AG20443 (cell line): ENCODE results near the gene PDSS2.
"Not testable (repeated sequence)": the region's sequence is repeated elsewhere in the genome, so short reads cannot be mapped to it uniquely, and the experiment has no call there.

Experiments
- DNase-seq: peaks from one replicate; pipeline ENCODE4 v3.0.0; 2012; ENCODE audit warnings: low spot score, mixed read lengths

Gene PDSS2

DNA sequence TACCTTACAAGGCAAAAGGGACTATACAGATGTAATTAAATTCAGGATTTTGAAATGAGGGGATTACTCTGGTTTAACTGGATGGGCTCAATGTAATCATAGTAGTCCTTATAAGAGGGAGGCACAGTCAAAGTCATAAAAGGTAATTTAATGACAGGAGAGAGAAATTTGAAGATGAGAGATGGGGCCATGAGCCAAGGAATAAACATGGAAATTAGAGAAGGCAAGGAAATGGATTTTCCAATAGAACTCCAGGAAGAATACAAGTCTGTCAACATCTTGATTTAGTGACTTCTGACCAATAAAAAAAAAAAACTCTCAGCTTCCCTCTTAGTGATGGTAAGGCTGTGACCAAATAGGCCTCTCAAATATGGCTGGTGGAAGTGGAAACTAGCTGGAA is 242.1 kb downstream of the PDSS2 start:
- DNase-seq, result no peak

GRCh38 chr6:107216197-107216933 is 243.0 kb downstream of the PDSS2 start:
- no peak for DNase-seq

- DNase-seq, result no peak
These were observed 244.0 kb downstream of the PDSS2 start for GRCh38 chr6:107215334-107215733.

DNA sequence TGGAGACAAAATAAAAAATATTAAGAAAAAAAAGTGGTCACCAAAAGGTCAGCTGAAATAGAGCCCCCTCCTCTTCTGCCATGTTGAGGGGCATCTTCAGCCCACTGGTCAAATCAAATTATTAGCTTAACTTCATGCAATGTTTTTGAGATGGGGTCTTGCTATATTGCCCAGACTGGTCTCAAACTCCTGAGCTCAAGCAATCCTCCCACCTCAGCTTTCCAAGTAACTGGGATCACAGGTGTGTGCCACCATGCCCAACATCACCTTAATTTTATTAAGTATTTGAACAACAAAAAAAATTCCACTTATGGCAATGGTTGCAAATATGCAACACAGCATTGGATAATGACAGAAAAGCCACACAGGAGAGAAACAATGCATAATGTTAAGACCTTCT is 244.7 kb downstream of the PDSS2 start:
- DNase-seq, result no peak

DNA sequence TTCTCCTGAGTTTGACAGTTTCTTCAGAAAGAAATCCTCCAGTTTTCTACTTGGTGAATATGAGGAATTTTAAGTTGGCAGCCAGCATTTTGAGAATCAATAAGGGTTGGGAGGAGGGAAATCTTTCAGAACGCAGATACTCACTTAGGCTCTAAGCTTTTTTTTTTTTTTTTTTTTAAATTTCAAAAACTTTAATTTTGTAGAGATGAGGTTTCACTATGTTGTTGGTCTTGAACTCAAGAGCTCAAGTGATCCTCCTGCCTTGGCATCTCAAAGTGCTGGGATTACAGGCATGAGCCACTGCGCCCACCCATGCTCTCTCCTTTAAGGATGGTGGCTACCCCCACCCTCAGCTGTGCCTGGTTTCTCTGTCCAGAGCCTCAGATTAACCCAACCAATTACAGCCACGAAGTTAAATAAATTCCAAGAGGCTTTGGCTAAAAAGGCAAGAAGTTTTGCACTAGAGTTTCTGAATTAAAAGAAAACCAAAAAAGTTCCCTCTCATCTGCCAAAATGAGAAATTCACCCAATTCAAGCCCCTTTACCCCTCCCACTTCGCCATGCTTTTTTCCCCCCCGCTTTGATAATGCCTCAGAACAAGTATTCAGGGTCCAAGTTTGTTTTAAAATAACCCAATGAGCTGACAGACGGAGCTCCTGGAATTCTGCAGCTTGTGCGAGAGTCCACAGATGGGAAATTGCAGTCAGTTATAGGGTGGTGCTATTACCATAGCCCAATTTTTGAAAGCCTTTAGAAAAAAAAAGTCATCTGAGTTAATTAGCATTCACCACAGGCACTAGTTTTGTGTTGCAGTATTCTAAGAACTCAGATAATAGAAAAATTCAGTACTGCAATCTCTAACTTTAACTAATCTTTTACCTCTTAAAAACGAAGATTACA is 249.7 kb downstream of the PDSS2 start:
- no peak for DNase-seq

DNA sequence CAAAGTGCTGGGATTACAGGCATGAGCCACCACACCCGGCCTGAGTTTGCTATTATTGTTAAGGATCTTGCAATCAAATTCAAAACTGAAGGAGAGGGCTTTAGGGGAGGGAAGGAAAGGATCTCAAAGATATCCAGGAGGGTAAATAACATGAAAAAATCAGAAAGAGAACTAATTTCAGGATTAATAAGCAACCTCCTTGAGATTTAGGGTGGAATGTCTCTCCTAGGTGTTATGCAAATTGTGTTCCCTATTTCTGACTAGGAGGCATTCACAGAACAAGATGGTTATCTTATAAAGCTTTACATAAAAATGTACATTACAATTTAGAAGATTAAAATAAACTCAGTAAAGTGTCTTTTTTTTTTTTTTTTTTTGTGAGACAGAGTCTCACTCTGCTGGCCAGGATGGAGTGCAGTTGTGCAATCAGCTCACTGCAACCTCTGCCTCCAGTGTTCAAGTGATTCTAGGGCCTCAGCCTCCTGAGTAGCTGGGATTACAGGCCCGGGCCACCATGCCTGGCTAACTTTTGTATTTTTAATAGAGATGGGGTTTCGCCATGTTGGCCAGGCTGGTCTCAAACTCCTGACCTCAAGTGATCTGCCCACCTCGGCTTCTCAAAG is 252.0 kb downstream of the PDSS2 start:
- DNase-seq, result no peak

- DNase-seq, result no peak
These were observed 254.0 kb downstream of the PDSS2 start for GRCh38 chr6:107205058-107205998.

DNA sequence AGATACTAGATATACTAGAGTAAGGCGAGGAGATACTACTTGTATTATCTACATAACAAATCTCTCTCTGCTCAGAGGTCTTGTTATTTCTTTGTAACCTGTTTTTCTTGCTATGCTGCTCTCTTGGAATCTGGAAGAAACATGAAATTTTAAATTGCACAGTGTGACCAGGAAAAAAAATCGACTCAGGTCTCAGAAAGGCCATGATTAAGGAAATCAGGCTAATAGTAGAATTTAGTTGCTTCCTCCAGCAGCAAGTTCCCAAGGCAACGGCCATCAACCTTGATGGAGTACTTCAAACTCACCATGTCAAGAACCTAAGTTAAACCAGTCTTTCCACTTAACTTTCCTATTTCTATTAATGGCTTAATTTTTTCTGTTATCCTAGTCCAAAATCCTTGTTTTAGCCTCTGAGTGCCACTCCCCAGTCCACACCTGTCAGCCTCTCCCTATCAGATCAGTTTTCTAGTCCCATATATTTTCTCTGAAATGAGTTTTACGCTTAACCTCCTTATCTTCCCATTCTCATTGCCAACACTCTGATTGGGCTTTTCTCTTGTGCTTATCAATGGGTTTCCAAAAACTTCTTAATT is 256.4 kb downstream of the PDSS2 start:
- DNase-seq, result no peak

- no peak for DNase-seq
These were observed 260.5 kb downstream of the PDSS2 start for GRCh38 chr6:107198631-107199416.

DNA sequence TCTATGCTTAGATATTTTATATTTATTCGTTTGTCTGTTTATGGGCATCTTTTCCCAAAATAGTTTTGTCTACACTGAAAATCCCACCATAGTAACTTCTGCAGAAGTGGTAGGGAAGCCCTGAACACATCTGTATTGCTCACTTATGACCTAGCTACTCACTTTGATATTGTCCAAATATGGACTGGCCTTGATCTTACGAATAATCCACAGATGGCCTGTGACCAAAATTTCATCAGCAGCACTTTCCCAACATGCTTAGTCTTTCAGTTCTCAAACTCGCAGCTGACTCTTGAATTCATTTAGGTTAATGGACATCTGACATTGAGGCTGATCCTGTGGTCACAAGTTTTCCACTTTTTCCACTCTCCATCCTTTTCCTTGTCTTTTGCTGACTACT is 263.2 kb downstream of the PDSS2 start:
- DNase-seq, result no peak

DNA sequence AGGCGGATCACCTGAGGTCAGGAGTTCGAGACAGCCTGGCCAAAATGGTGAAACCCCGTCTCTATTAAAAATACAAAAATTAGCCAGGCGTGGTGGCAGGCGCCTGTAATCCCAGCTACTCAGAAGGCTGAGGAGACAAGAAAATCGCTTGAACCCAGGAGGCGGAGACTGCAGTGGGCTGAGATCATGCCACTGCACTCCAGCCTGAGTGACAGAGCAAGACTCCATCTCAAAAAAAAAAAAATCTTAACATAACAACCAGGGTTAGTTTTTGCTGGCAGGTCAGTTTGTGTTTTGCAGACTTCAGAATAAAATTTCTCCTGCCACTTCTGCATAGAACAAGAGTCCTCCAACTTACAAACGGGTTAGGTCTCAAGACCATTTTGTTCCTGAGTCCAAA is 264.6 kb downstream of the PDSS2 start:
- not testable (repeated sequence) for DNase-seq

DNA sequence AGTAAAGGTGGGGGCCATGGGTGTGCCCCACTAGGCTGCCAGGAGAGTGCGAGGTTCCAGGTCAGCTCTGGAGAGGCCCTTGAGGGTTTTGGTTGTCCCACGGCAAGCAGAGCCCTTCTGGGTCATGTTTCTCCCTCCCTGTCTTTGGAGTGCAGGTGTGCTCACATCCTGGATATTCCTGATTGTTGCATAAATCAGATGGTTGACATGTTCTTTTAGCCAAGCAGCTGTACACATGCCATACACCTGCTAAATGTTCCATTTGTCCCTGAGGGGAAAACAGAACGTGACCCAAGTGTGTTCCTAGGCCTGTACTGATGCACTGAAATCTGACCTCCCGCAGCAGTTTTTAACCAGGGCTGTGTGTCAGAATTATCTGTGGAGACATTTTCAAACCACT is 266.5 kb downstream of the PDSS2 start:
- DNase-seq, result no peak

- DNase-seq, result no peak
These were observed 271.7 kb downstream of the PDSS2 start for GRCh38 chr6:107187630-107188029.

DNA sequence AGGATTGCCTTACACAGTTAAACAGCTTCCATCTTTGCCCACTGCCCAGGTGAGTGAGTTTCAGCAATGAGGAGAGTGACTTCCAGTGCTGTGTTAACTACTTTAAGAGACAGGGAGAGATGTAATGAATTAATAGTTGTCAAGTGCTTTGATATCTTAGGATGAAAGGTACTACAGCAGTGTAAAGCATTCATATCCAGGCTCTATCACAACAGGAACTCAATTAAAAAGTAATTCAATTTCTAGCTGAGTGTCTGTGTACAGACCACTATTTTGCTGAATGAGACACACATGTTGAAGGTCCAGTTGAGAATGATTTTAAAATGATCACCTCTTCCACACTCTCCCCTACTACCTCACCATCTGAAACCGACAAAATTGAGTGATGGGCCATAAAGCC is 273.3 kb downstream of the PDSS2 start:
- no peak for DNase-seq

DNA sequence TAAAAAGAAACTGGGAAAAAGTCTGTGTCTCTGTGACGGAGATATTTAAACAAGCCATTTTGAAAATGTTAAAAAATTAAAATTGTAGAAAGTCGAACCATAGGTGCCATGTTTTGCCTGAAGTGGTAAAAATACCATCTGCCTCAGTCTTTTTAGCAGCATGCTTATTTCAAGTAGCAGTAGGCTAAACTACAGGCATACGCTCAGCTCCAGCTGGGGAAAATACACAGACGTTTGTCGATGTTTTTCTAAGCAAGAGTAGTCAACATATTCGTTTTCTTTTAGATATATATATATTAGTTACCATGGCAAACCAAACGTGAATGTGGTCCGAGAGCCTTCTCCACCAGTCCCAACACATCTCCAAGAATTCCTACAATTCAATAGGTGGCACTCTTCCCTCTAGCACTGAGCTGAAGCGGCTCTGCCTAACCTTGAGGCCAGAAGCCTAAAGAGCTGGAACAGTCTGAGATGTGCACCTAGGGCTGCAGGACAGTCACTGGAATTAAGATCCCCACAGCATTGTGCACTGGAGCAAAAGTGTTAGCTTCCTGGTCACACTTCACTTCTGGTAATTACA is 273.9 kb downstream of the PDSS2 start:
- peak; percentile 16 for DNase-seq

DNA sequence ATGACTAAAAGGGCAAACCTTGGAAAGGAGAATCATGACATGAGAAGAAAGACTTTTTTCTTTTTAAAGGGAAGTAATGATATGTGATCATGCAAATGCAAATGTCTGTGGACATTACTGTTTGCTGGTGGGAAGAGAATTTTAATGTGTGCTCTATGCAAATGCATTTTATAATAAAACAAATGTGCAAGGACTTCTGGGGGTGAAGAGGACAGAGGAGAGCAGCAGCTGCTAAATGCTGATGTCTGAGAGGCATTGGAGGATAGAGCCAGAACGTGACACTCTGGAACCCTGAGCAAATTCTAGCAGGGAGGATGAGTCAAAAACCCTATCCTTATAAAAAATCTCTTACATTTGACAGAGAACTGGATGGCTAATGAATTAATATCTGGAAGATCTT is 274.9 kb downstream of the PDSS2 start:
- no peak for DNase-seq

DNA sequence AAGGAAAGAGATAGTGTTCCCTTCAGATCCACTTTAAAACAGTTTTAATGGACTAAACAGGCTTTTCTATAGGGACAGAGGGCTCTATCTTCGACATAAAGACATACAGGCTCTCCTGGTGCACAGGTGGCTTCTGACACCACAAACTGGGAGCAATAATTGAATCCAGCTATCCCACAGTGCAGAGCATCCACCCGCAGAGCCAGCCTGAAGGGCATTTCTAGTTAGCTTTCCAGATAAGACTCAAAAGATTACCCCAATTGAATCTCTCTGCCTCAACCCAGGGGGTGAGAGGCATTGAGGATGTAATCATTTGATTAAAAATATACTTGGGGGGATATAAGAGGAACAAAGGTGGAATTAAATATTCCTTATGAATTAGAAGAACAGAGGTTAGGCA is 279.3 kb downstream of the PDSS2 start:
- DNase-seq, result no peak

DNA sequence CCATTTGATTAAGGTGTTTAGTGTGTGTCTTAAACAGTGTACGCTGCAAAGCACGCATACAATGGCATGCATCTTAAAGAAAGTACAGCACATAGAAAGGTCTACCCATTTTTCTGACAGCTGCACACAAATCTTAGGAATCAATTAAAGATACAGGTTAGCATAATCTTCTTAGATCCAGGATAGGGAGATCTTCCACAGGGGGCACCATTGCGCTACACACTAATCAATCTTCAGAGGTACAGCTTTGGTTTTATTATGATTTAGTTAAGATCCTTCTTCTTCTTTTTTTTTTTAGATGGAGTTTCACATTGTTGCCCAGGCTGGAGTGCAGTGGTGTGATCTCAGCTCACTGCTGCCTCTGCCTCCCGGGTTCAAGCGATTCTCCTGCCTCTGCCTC is 280.4 kb downstream of the PDSS2 start:
- DNase-seq, result no peak

GRCh38 chr6:107173779-107174178 is 285.6 kb downstream of the PDSS2 start:
- no peak for DNase-seq

- DNase-seq, result no peak
These were observed 287.9 kb downstream of the PDSS2 start for GRCh38 chr6:107171513-107171912.
